Measurements from ENCODE around the gene CRAT.

Gene CRAT

DNA sequence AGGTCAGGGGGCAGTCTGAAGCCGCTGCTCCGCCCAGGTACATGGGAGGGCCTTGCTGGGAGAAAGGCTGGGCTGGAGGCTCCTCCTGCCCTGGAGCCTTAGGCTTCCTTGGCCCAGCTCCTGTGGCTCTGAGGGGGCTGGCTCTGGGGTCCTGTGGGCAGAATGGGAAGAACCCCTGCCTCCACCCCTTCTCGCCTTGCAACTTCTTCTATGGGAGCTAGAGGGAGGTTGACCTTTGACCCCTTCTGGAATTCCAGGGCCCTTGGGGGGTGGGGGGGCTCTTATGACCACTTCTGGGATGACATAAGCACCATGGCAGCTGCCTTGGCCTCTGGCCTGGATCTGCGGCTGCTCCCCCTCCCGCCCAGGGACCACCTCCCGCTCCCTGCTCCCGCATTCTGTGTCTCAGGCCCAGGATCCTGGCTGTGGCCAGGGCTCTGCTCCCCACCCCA is 35.3 kb upstream of the CRAT start:
- Histone ChIP-seq H3K36me3 (peaks cover 63% of the 10 kb centered on the region), H4K20me1 (no peaks in the 10 kb centered on the region), H3K4me2 (no peak overlapping the region), H3K4me1 (peaks cover 79% of the 10 kb centered on the region), H3K27ac (peak overlapping the region; percentile 62), H3K4me3 (no peak overlapping the region), H3K27me3 (no peaks in the 10 kb centered on the region), H3K9me3 (no peaks in the 10 kb centered on the region), H3K9ac (peak overlapping the region; percentile 50)
- TF ChIP-seq Cebpa-rat (IDR thresholded peaks at IDR 0.05) = no peak

GRCh38 chr9:129145316-129145715 is 34.7 kb upstream of the CRAT start:
- Histone ChIP-seq H3K9me3 (no peaks in the 10 kb centered on the region), H3K36me3 (peaks cover 58% of the 10 kb centered on the region), H3K9ac (peak overlapping the region; percentile 41; the same call in 1 of the 2 replicates), H3K27ac (peak overlapping the region; percentile 62), H3K4me2 (peak overlapping the region; percentile 25), H3K4me1 (peaks cover 84% of the 10 kb centered on the region), H4K20me1 (no peaks in the 10 kb centered on the region), H3K27me3 (no peaks in the 10 kb centered on the region), H3K4me3 (no peak overlapping the region)
- no peak for TF ChIP-seq Cebpa-rat (IDR thresholded peaks at IDR 0.05)

DNA sequence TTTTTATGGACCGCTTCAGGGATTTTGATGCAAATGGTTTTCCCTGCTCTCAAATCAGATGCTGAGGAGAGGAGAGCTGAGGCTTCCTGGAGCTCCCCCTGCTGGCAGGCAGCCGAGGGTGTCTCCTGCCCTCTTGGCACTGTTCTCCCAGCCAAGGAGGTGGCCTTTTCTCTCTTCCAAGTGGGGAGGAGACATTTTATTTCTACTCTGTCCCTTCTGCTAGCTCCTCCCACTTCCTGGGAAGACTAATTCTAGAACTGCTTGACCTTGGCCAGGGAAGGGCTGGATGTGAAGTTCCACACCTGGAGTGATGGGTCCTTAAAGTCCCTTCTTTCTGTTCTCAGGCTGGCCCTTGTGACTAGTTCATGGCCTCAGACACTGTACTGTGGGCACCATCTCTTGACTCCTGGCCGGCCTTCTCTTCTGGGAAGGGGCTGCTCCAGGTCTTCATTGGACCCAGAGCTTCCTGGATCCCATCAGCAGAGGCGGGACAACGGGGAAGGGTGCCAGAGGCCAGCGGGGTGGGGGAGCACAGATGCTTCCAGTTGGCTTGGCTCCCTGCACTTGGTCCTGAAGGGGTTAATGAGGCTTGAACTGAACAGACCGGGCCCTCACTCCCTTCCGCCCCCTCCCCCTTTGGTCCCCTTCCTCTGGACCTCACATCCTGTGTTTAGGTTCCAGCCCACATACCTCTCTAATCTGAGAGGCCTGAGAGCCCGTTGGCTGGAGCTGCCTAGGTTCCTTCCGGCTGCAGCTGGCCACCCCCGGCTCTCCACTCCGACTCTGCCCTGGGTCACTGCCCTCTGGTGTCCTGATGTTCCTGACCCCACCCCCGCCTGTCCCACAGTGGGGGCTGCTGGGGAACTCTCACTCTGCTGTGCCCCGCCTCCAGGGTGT is 32.7 kb upstream of the CRAT start:
- no peak for TF ChIP-seq Cebpa-rat (IDR thresholded peaks at IDR 0.05)
- Histone ChIP-seq H3K4me1 (peaks cover 88% of the 10 kb centered on the region), H3K27me3 (no peaks in the 10 kb centered on the region), H3K9ac (peak overlapping the region; percentile 77), H4K20me1 (no peaks in the 10 kb centered on the region), H3K27ac (peak overlapping the region; percentile 100), H3K36me3 (peaks cover 50% of the 10 kb centered on the region), H3K4me3 (peak overlapping the region; percentile 59), H3K4me2 (peak overlapping the region; percentile 95), H3K9me3 (no peaks in the 10 kb centered on the region)

- peak overlapping the region; percentile 59 for H3K4me3 ChIP-seq
- H3K27me3 ChIP-seq = no peaks in the 10 kb centered on the region
- peak overlapping the region; percentile 100 for H3K27ac ChIP-seq
- H3K36me3 ChIP-seq = peaks cover 55% of the 10 kb centered on the region
- H3K4me1 ChIP-seq = peaks cover 85% of the 10 kb centered on the region
- peak overlapping the region; percentile 77 for H3K9ac ChIP-seq
- TF ChIP-seq Cebpa-rat (IDR thresholded peaks at IDR 0.05) = no peak
- peak overlapping the region; percentile 95 for H3K4me2 ChIP-seq
- no peaks in the 10 kb centered on the region for H3K9me3 ChIP-seq
- no peaks in the 10 kb centered on the region for H4K20me1 ChIP-seq
Observed at GRCh38 chr9:129142138-129142935, 31.7 kb upstream of the CRAT start.

GRCh38 chr9:129141066-129142041 is 30.8 kb upstream of the CRAT start:
- no peaks in the 10 kb centered on the region for H3K9me3 ChIP-seq
- peaks cover 76% of the 10 kb centered on the region for H3K4me1 ChIP-seq
- H4K20me1 ChIP-seq = no peaks in the 10 kb centered on the region
- H3K27ac ChIP-seq = peak overlapping the region; percentile 100
- peak overlapping the region; percentile 95 for H3K4me2 ChIP-seq
- TF ChIP-seq Cebpa-rat (IDR thresholded peaks at IDR 0.05) = no peak
- H3K36me3 ChIP-seq = peaks cover 56% of the 10 kb centered on the region
- peak overlapping the region; percentile 98 for H3K9ac ChIP-seq
- no peaks in the 10 kb centered on the region for H3K27me3 ChIP-seq
- H3K4me3 ChIP-seq = peak overlapping the region; percentile 59

DNA sequence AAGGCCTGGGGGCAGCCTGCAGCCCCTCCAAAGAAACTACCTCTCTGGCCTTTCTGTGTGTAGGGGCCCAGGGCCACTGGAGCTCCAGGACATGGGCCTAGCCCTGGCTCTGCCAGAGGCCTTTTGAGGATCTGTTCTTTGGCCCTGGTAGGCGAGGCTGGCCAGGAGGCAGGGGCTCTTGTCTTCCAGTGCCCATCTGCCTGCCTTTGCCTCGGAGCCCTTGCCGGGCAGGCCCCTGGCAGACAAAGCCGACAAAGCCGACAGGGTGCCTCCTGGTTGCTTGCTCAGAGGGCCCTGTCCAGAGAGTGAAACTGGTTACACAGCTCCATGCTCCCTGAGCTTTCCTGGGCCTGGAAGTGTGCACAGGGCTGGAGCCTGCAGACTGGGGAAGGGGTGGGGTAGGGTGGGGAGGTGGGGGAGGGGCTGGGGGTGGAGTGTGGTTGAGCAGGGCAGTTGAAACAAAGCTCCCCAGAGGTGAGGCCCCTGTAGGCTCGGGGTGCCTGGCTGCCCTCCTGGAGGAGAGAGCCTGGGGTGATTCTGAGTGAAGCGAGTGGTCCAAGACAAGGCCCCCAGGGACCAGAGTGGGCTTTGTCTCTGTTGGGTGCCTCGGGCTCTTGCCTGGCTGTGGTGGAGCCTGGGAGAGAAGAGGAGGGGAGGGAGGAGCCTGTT is 29.9 kb upstream of the CRAT start:
- H3K27me3 ChIP-seq = no peaks in the 10 kb centered on the region
- no peak for TF ChIP-seq Cebpa-rat (IDR thresholded peaks at IDR 0.05)
- peaks cover 57% of the 10 kb centered on the region for H3K36me3 ChIP-seq
- H3K9me3 ChIP-seq = no peaks in the 10 kb centered on the region
- peak overlapping the region; percentile 100 for H3K27ac ChIP-seq
- H4K20me1 ChIP-seq = no peaks in the 10 kb centered on the region
- peak overlapping the region; percentile 95 for H3K4me2 ChIP-seq
- peaks cover 68% of the 10 kb centered on the region for H3K4me1 ChIP-seq
- H3K4me3 ChIP-seq = peak overlapping the region; percentile 56
- peak overlapping the region; percentile 98 for H3K9ac ChIP-seq

GRCh38 chr9:129139993-129140396 is 29.4 kb upstream of the CRAT start:
- H3K36me3 ChIP-seq = peaks cover 59% of the 10 kb centered on the region
- H3K27ac ChIP-seq = peak overlapping the region; percentile 100
- no peaks in the 10 kb centered on the region for H3K27me3 ChIP-seq
- H3K4me3 ChIP-seq = peak overlapping the region; percentile 56
- peak overlapping the region; percentile 98 for H3K9ac ChIP-seq
- TF ChIP-seq Cebpa-rat (IDR thresholded peaks at IDR 0.05) = no peak
- no peaks in the 10 kb centered on the region for H4K20me1 ChIP-seq
- peak overlapping the region; percentile 95 for H3K4me2 ChIP-seq
- H3K9me3 ChIP-seq = no peaks in the 10 kb centered on the region
- H3K4me1 ChIP-seq = peaks cover 63% of the 10 kb centered on the region

DNA sequence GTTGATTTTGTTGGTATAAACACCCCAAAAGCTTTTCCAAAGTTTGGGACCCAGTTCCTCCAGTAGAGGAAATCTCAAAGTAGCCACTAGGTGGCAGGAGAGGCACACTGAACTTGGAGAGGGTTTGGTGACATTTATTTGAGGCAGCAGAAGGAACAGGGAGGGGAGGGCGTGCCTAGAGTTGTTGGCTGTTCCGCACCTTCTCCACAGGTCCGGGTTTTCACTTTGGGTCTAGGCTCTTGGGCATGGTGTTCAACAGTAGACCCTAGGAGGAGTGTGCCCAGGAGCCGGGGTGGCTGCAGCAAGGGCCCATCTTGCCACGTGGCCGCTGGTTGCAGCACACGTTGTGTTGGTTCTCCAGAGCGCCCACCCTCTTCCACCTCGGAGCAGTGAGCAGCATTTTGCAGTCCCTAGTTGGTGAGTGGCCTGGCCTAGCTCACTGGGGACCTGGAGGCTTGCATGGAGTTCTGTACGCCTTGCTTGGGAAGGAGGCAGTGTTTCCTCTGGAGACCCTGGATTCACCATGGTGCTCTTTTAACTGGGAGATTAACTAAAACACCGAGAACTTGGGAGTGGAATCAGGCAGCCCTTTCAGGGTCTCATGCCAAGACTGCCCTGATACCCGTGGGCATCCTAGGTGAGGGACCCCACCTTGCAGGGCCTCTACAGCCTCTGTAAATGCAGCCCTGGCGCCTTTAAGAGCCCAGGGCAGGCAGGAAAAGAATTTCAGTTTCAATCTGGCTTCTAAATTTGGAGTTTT is 28.8 kb upstream of the CRAT start:
- no peaks in the 10 kb centered on the region for H4K20me1 ChIP-seq
- H3K27ac ChIP-seq = peak overlapping the region; percentile 100
- H3K36me3 ChIP-seq = peaks cover 60% of the 10 kb centered on the region
- H3K4me1 ChIP-seq = peaks cover 57% of the 10 kb centered on the region
- peak overlapping the region; percentile 95 for H3K4me2 ChIP-seq
- no peak for TF ChIP-seq Cebpa-rat (IDR thresholded peaks at IDR 0.05)
- H3K4me3 ChIP-seq = peak overlapping the region; percentile 44
- no peaks in the 10 kb centered on the region for H3K9me3 ChIP-seq
- no peaks in the 10 kb centered on the region for H3K27me3 ChIP-seq
- H3K9ac ChIP-seq = peak overlapping the region; percentile 98

Measured in BLaER1 (cell line).